GM19468 (cell line): ENCODE data around the gene P2RY11.

Experiments used
- ATAC-seq: cut with Tn5 transposase; IDR thresholded peaks from one replicate; pipeline ENCODE4 v1.9.1; 2021; ENCODE audit warnings: mild to moderate bottlenecking, moderate library complexity, moderate number of reproducible peaks; ENCODE audit not compliant: unreplicated experiment; ENCODE audit errors: extremely low read depth

The P2RY11 gene

GRCh38 chr19:10111405-10111811 lies at the start of gene P2RY11:
P2RY11 (plus strand) TSS chr19:10111693; CDS start chr19:10111722, 29 bp downstream.
- no peak for ATAC-seq

- no peak for ATAC-seq
These were observed 49.7 kb upstream of the P2RY11 start for GRCh38 chr19:10061717-10062310.

- ATAC-seq, result no peak
These were observed 43.3 kb upstream of the P2RY11 start for GRCh38 chr19:10068205-10068604.

GRCh38 chr19:10069046-10069445 lies 42.4 kb upstream of the P2RY11 start:
- ATAC-seq, result no peak

- no peak for ATAC-seq
These were observed 40.6 kb upstream of the P2RY11 start for GRCh38 chr19:10070730-10071446.

- ATAC-seq, result no peak
These were observed 37.3 kb upstream of the P2RY11 start for GRCh38 chr19:10074153-10074552.

GRCh38 chr19:10076535-10076934 lies 35.0 kb upstream of the P2RY11 start:
- ATAC-seq, result no peak

GRCh38 chr19:10078329-10078728 lies 33.2 kb upstream of the P2RY11 start:
- no peak for ATAC-seq

GRCh38 chr19:10079031-10079453 lies 32.5 kb upstream of the P2RY11 start:
- no peak for ATAC-seq

- no peak for ATAC-seq
These were observed 27.6 kb upstream of the P2RY11 start for GRCh38 chr19:10083911-10084310.

GRCh38 chr19:10084803-10085202 lies 26.7 kb upstream of the P2RY11 start:
- ATAC-seq, result no peak

GRCh38 chr19:10085641-10086590 lies 25.6 kb upstream of the P2RY11 start, which contains the start of gene SHFL:
SHFL (plus strand) TSS chr19:10086317; CDS start chr19:10086428, 111 bp downstream.
- peak; percentile 62 for ATAC-seq

- no peak for ATAC-seq
These were observed 24.8 kb upstream of the P2RY11 start for GRCh38 chr19:10086591-10087192.

GRCh38 chr19:10087296-10088061 lies 24.0 kb upstream of the P2RY11 start:
- ATAC-seq, result no peak

- no peak for ATAC-seq
These were observed 22.4 kb upstream of the P2RY11 start for GRCh38 chr19:10088949-10089554.

- ATAC-seq, result no peak
These were observed 21.6 kb upstream of the P2RY11 start for GRCh38 chr19:10089801-10090375.

- ATAC-seq, result no peak
These were observed 20.2 kb upstream of the P2RY11 start for GRCh38 chr19:10091370-10091687.

- ATAC-seq, result no peak
These were observed 19.4 kb upstream of the P2RY11 start for GRCh38 chr19:10091895-10092641.
